GM18517 (cell line): ENCODE results near the gene MAD1L1.

Experiments used
- ATAC-seq: cut with Tn5 transposase; IDR thresholded peaks from one replicate; pipeline ENCODE4 v1.9.1; 2021; ENCODE audit warnings: mild to moderate bottlenecking, moderate library complexity; ENCODE audit not compliant: unreplicated experiment

The MAD1L1 gene

GRCh38 chr7:2108071-2108455 lies 124.7 kb downstream of the MAD1L1 start:
- no peak for ATAC-seq

DNA sequence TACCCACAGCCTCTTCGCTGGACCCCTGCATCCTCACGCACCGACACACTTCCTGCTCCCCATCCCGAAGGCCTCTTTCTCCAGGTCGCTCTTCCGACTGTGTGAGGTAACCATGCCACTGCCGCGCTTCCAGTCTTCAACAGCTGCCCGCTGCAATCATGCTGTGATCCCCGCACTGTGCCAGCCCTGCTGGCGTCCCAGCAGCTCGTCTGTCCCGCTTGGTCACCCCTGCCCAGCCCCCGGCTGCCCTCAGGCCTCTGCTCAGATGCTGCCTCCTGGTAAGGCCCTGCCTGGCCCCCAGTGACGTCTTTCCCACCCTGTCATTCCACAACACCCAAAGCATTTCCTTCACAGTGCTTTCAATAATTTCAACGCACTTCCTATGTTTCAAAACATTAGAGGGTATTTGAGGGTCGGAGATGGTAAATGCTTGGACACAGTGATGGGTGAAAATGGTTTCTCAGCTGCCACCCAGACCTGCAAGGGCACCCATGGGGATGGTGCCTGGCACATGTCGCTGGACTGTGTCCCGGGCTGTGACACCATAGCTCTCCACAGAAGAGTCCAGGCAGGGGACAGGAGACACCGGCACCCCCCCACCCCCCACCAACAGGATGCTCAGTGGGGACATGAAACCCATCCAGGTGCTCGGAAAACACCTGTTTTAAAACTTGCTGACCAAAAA lies 125.2 kb downstream of the MAD1L1 start:
- no peak for ATAC-seq

DNA sequence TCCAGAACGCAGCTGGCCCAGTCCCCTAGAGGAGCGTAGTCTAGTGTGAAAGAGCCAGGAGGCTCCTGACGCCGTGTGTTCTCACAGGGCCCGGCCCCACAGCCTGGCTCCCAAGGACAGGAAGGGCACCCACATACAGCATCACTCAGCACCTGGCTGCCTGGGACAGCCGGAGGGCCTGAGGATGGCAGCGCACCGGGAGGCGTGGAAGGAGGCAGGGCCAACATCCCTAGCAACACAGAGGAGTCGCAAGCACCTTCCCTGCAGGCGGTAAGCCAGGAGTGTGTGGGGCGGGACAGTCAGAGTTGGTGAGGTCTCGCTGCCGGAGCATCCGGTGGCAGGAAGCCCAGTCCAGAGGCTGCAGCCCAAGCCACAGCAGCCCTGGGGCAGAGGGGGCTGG lies 125.8 kb downstream of the MAD1L1 start:
- ATAC-seq = no peak

DNA sequence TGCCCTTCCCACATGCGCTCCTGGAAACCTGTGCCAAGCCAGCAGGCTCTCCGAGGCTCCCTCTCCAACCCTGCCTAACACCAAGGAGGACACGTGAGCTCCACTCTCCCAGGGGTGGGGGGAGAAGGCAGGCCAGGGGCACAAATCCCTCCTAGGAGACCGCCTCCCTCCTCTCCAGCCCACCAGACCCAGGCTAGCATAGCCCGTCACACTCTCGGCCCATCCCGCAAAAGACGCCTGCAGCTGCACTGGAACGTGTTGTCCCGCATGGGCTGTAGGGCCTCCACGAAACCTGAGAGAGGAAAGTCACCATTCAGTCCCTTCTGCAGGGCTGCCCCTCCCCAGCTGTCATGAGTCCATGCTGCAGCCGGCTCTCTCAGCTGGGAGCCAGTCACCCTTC lies 126.3 kb downstream of the MAD1L1 start:
- no peak for ATAC-seq

DNA sequence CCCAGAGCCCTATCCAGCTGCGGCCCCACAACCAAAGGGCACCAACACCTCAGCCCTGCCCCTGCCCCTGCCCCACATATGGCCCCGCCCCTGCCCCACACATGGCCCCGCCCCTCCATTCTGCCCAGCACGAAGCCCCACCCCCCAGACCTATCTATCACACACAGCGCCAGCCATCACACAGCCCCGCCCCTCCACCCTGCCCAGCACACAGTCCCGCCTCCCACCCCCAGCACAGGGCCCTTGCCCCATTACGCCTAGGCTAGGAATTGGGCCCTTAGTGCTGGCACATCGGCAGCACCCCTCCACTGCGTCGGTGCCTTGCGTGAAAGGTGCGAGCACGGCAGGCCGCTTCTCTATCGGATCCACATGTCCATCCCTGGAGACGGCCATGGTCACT lies 126.8 kb downstream of the MAD1L1 start:
- no peak for ATAC-seq

DNA sequence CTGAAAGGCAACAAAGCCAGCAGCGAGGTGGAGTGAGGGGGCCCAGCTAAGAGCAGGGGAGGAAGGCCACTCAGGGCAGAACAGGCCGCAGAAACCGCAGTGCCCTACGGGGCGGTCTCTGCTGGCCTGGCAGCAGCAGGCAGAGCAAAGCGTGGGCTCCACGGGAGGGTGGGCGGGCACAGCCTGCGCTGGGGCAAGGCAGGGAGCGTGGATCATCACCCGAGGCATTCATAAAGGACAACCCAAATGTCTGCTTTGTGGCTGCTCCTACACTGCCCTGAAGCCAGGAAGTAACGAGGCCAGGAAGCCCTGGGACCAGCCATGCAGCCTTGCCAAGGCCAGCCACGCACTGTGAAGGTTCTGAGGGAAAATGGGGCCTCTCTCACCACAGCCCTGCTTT lies 127.5 kb downstream of the MAD1L1 start:
- no peak for ATAC-seq

- no peak for ATAC-seq
These were observed 128.0 kb downstream of the MAD1L1 start for GRCh38 chr7:2104716-2105115.

DNA sequence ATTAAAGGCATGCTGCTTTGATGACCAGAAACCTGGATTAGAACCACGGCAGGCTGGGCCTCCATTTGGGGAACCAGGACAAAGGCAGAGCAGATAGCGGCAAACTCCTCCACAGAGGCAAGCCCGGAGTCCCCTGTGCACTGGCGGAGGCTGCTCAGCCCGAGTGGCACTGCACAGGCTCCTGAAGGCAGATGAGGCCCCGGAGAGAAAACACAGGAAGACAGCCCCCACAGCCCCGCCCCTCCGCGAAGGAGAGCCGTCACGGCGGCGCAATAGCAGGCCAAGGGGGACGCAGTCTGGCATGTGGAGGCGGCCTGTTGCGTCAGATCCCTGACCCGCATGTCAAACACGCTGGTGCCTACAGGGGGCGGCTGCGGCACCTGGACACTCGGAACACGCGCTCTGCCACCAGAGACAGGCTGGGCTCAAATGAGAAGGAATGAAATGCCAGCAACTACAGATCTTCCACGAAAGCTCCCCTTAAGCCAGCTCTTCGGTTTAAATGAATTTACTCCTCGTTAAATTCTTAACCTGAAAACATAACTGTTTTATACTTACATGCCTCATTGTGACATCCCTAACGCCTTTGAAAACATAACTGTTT lies 128.5 kb downstream of the MAD1L1 start:
- no peak for ATAC-seq

GRCh38 chr7:2103071-2103898 lies 129.5 kb downstream of the MAD1L1 start:
- no peak for ATAC-seq

DNA sequence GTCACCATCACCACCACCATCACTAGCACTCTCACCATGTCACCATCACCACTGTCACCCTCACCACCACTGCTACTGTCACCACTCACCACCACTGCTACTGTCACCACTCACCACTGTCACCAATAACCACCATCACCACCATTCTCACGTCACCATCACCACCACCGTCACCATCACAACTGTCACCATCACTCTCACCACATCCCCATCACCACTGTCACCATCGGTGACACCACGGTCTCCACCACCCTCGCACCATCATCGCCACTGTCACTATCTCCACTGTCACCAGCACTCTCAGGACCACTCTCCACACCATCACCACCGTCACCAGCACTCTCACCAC lies 130.4 kb downstream of the MAD1L1 start:
- no peak for ATAC-seq

DNA sequence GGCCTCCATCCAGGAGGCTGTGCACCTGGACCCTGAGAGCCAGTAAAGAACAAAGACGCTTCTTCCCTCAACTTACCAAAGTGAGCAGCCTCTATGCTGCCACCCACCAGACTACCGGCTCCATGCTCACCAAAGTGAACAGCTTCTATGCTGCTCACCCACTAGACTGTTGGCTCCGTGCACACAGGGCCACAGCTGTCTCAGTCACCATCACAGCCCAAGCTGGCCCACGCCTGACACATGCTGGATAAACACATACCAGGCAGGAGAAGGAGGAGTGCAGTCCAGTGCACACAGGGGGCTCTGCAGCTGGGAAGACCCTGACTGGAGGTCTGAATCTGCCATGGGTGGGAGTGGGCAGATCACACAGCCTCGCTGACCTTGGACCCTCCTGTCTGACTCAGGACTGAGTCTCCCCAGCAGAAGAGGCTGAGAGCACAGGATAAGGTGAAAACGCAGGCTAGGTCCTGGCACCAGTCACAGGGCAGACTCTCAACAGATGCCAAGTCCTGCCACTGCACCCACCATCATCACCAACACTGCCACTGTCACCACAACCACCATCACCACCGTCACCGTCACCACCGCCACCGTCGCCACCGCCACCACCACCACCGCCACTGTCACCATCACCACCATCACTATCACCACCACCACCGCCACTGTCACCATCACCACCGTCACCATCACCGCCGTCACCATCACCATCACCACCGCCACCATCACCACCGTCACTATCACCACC lies 130.9 kb downstream of the MAD1L1 start:
- ATAC-seq = no peak

GRCh38 chr7:2100278-2101208 lies 132.2 kb downstream of the MAD1L1 start:
- ATAC-seq = no peak

GRCh38 chr7:2099048-2099957 lies 133.4 kb downstream of the MAD1L1 start:
- ATAC-seq = no peak

- no peak for ATAC-seq
These were observed 134.2 kb downstream of the MAD1L1 start for GRCh38 chr7:2098496-2098895.

DNA sequence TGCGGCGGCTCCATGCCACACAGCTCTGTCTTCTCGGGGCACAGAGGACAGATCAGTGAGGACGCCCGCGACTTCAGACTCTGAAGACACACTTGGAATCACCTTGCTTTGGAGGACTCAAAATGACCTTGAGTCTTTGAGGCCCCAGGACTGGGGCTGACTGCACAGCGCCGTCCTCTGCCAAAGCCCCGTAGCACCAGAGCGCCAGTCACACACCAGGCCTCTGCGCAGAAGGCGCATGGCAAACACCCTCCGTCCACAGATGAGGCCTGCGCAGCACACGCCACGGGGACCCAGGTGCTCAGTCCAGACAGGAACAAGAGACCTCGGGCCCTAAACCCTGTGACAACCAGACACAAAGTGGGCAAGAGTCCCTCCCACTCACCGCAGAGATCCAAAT lies 134.7 kb downstream of the MAD1L1 start:
- ATAC-seq = no peak

DNA sequence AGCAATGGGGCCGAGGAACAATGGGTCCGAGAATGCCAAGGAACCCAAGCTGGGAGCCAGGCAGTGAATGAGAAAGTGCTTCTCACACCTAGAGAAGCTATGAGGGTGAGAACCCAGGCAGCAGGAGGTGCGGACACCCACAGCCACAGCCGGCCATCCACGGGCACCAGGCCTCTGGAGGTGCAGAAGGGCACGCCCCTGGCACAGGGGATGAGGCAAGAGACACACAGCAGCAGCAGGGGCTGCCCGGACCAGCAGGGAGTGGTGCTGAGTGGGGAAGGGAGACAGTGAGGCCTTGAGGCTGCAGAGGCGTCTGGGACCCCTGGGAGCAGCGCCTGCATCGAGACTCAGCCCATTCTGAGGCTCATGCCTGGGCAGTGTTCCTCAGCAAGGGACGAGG lies 135.3 kb downstream of the MAD1L1 start:
- ATAC-seq = no peak

GRCh38 chr7:2096692-2097387 lies 135.9 kb downstream of the MAD1L1 start:
- ATAC-seq = no peak

- no peak for ATAC-seq
These were observed 137.3 kb downstream of the MAD1L1 start for GRCh38 chr7:2095436-2095835.
